Breast epithelium (tissue), 4 donors: ENCODE results near the gene CCR8. TPM values are rescaled to one million over a fixed set of nuclear protein-coding genes. Genes with fewer than 3 reads are reported as not detected.

Experiments
- DNase-seq, 2 donors: peaks; one replicate each; pipeline ENCODE4 v3.0.0-alpha.2; 2019; ENCODE audit warnings: low spot score in 2 of 2
- H3K27ac ChIP-seq, 2 donors: fragments of 200-600 bp; sonication (generic) in 1 of 2; one replicate each; pipeline ENCODE4 v1.5.1; 2016 to 2019; ENCODE audit warnings: mild to moderate bottlenecking in 1 of 2
- H3K27me3 ChIP-seq, 2 donors: fragments of 200-600 bp; sonication (generic) in 1 of 2; one replicate each; pipeline versions ENCODE4 v1.5.1 to v1.6.0; 2017 to 2019; ENCODE audit warnings: control low read depth in 1 of 2, mild to moderate bottlenecking in 1 of 2
- H3K36me3 ChIP-seq: fragments of 200-600 bp; one replicate; pipeline ENCODE4 v1.5.1; 2019
- H3K4me1 ChIP-seq, 2 donors: fragments of 200-600 bp; sonication (generic); one replicate each; pipeline ENCODE4 v1.5.1; 2016 to 2019; ENCODE audit warnings: control low read depth in 1 of 2
- H3K4me3 ChIP-seq, 3 donors: fragments of 200-600 bp; sonication (generic); 1 replicate in 2 of 3; 2 replicates in 1 of 3; pipeline ENCODE4 v1.5.1; 2016 to 2019; ENCODE audit warnings: mild to moderate bottlenecking in 3 of 3, moderate library complexity in 2 of 3
- H3K9me3 ChIP-seq, 2 donors: fragments of 200-600 bp; sonication (generic) in 1 of 2; one replicate each; pipeline ENCODE4 v1.5.1; 2016 to 2019; ENCODE audit warnings: control low read depth in 1 of 2
- POLR2A ChIP-seq: fragments of 450-650 bp; IDR thresholded peaks from one replicate; pipeline ENCODE4 v1.6.1; 2016; ENCODE audit warnings: antibody characterized with exemption, mild to moderate bottlenecking, moderate library complexity
- POLR2AphosphoS5 ChIP-seq, 3 donors: sonication (generic); formaldehyde crosslinking; IDR thresholded peaks; one replicate each; pipeline ENCODE4 v1.6.1; 2017; ENCODE audit warnings: antibody characterized with exemption in 3 of 3
- intact Hi-C: fragments of 100-400 bp; cut with DNase I; formaldehyde crosslinking; loops from one replicate; pipeline ENCODE4 v1.15.1; 2023; ENCODE audit warnings: low total_unique reads
- total RNA-seq, 3 donors: library from RNA; depleted of rRNA; stranded (reverse); fragments of >200 nt; gene quantifications; one replicate each; pipeline ENCODE4 v1.1.0, GENCODE V29; 2016
- TF ChIP-seq, protein P1 (sequence below), 3 donors: fragments of 450-650 bp; IDR thresholded peaks; one replicate each; pipeline ENCODE4 v1.5.1; 2016 to 2017; ENCODE audit warnings: antibody characterized with exemption in 3 of 3, mild to moderate bottlenecking in 3 of 3, moderate library complexity in 3 of 3

The CCR8 gene
- total RNA-seq, 3 donors from 2014 or later = not detected

DNA sequence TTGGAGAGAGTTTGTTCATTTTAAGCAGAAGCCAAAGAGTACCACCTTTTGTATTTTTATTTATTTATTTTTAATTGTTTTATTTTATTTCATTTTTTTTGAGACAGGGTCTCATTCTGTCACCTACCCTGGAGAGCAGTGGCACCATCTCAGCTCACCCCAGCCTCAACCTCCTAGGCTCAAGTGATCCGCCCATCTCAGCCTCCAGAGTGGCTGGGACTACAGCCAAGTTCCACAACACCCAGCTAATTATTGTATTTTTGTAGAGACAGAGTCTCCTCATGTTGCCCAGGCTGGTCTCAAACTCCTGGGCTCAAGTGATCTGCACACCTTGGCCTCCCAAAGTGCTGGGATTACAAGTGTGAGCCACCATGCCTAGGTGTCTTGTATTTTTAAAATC, 9.6 kb downstream of the CCR8 start:
- TF ChIP-seq, protein P1, sequence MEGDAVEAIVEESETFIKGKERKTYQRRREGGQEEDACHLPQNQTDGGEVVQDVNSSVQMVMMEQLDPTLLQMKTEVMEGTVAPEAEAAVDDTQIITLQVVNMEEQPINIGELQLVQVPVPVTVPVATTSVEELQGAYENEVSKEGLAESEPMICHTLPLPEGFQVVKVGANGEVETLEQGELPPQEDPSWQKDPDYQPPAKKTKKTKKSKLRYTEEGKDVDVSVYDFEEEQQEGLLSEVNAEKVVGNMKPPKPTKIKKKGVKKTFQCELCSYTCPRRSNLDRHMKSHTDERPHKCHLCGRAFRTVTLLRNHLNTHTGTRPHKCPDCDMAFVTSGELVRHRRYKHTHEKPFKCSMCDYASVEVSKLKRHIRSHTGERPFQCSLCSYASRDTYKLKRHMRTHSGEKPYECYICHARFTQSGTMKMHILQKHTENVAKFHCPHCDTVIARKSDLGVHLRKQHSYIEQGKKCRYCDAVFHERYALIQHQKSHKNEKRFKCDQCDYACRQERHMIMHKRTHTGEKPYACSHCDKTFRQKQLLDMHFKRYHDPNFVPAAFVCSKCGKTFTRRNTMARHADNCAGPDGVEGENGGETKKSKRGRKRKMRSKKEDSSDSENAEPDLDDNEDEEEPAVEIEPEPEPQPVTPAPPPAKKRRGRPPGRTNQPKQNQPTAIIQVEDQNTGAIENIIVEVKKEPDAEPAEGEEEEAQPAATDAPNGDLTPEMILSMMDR (IDR thresholded peaks at IDR 0.05) = no peak
- Histone ChIP-seq H3K36me3 (no peaks in the 10 kb centered on the region), H3K27ac (no peak overlapping the region), H3K27me3 (no peaks in the 10 kb centered on the region), H3K4me1 (no peaks in the 10 kb centered on the region), H3K9me3 (no peaks in the 10 kb centered on the region), H3K4me3 (no peak overlapping the region)
- intact Hi-C loops = no loop called here
- no peak for DNase-seq

DNA sequence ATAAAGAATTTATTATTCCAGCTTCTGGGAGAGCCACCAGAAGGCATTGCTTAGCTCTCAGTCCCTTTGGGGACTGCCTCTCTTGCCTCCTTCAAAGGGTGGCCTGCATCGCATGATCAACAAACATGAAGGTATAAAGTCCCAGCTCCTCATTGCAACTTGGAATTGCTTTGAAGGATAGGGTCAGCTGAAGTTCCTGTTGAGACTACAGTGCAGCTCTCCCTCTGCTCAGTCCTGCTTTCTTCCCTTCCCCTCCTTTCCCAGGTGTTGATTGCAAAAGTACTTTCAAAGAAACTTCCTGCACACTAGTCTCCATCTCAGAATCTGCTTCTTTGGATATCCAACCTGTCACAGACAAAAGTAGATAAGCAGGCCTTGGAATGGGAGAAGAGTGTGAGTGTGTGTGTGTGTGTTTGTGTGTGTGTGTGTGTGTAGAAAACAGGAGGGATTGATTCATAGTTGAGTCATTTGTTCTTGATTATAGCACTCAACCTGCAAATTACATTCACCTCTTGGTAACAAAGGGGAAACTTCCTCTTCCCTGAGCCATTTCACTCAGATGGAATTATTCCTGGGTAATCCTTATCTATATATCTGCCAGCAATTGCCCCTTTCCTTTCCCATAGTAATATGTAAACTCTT, 13.7 kb downstream of the CCR8 start:
- H3K27me3 ChIP-seq = no peaks in the 10 kb centered on the region
- no peak for DNase-seq
- intact Hi-C loops = no loop called here
- no peak overlapping the region for H3K27ac ChIP-seq
- H3K4me3 ChIP-seq = no peak overlapping the region
- no peaks in the 10 kb centered on the region for H3K4me1 ChIP-seq
- TF ChIP-seq POLR2A = no peak
- TF ChIP-seq, protein P1 (IDR thresholded peaks at IDR 0.05) = no peak
- no peak for TF ChIP-seq POLR2AphosphoS5 (IDR thresholded peaks at IDR 0.05)
- H3K36me3 ChIP-seq = no peaks in the 10 kb centered on the region
- H3K9me3 ChIP-seq = no peaks in the 10 kb centered on the region

DNA sequence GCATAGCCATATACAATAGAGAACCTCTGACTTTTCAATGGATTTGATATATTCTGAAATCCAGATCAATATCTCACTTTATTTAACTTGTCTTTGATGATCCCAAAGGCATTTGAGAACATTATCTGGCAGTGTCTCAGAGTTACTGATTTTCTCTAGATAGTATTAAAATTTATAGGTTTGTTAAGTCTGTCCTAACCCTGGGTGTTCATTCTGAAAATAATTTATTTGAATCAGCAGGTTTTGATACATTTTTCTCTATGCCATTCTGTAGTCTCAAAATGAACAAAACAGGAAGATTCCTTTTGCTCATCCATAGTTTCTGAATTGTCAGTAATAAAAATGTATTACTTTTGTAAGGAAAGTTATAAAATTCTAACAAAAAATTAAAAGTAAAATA, 14.3 kb downstream of the CCR8 start:
- TF ChIP-seq POLR2AphosphoS5 (IDR thresholded peaks at IDR 0.05) (no peak), POLR2A (no peak)
- TF ChIP-seq, protein P1 (IDR thresholded peaks at IDR 0.05) = no peak
- H3K36me3 ChIP-seq = no peaks in the 10 kb centered on the region

DNA sequence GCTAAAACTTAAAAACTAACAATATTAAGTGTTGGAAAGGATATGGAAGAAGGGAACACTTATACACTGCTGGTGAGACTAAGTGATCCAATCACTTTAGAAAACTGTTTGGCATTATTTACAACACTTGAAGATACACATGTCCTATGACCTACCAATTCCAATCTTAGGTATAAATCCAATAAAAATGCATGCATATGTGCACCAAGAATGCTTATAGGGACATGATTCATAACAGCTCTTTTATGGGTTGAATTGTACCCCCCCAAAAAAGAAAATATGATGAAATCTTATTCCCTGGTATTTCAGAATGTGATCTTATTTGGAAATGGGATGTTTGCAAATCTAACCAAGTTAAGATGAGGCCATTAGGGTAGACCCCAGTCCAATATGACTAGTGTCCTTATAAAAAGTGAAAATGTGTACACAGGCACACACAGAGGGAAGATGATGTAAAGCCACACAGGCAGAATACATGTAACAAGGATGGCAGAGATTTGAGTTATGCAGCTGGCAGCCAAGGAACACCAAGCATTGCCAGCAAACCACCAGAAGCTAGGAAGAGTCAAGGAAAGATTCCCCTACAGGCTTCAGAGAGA, 15.3 kb downstream of the CCR8 start:
- Histone ChIP-seq H3K4me1 (no peaks in the 10 kb centered on the region), H3K4me3 (no peak overlapping the region), H3K36me3 (no peaks in the 10 kb centered on the region), H3K9me3 (no peaks in the 10 kb centered on the region), H3K27ac (no peak overlapping the region), H3K27me3 (no peaks in the 10 kb centered on the region)
- intact Hi-C loops = no loop called here
- TF ChIP-seq, protein P1 (IDR thresholded peaks at IDR 0.05) = no peak
- TF ChIP-seq POLR2A (no peak), POLR2AphosphoS5 (IDR thresholded peaks at IDR 0.05) (no peak)
- no peak for DNase-seq

More for the DNA sequence above, 14.3 kb downstream of the CCR8 start:
- Histone ChIP-seq H3K9me3 (no peaks in the 10 kb centered on the region), H3K27me3 (no peaks in the 10 kb centered on the region), H3K4me3 (no peak overlapping the region), H3K27ac (no peak overlapping the region), H3K4me1 (no peaks in the 10 kb centered on the region)
- no peak for DNase-seq
- intact Hi-C loops = no loop called here

DNA sequence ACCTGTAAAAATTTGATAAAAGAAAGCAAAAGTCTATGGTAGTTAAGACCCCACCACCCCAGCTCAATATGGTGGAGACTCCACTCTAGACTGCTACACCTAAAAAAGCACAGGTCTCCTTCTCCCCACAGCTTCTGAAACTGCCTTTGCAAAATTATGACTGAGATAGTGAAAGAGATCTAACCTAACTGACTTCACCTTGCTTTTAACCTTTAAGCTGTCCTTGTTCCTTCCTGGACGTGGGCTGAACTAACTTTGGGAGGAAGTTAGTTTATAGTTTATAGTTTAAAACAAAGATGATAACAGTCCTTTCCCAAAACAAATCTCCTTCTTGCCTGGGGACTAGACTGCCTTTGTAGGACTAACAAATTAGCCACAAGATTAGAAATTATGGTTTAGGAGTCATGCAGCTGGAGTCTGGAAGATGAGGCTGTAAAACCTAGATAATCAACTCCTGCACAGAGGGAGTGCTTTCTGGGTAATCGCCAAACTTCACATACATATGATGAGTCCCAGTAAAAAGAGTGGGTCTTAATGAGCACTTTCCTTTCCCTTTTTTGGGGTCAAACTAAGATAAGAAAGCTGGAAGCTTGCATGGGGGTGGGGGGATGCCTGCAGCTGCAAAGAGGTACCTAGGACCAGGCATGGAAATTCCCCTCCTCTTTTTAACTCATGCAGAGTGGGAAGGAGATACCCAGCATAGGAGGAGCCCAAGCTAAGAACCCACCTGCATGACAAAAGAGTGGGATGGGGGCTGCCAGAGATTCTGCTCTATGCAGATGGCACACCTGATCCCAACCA, 17.5 kb downstream of the CCR8 start:
- Histone ChIP-seq H3K27ac (no peak overlapping the region), H3K27me3 (no peaks in the 10 kb centered on the region), H3K9me3 (no peaks in the 10 kb centered on the region), H3K36me3 (no peaks in the 10 kb centered on the region), H3K4me1 (no peaks in the 10 kb centered on the region), H3K4me3 (no peak overlapping the region)
- no peak for DNase-seq
- intact Hi-C loops = no loop called here
- TF ChIP-seq, protein P1 (IDR thresholded peaks at IDR 0.05) = no peak
- TF ChIP-seq POLR2AphosphoS5 (IDR thresholded peaks at IDR 0.05) = no peak
- no peak for TF ChIP-seq POLR2A
